Left kidney (tissue), 2 donors: ENCODE measurements around the gene PLSCR2. TPM values are rescaled to one million over a fixed set of nuclear protein-coding genes. Genes with fewer than 3 reads are reported as not detected.
"Not testable (repeated sequence)": the region's sequence is repeated elsewhere in the genome, so short reads cannot be mapped to it uniquely, and the experiment has no call there.

Source experiments
- DNase-seq: peaks from one replicate; pipeline ENCODE4 v3.0.0-alpha.2; 2013
- polyA plus RNA-seq: library from polyadenylated mRNA; unstranded; fragments of 120-200 nt; gene quantifications from one replicate; pipeline ENCODE4 v1.2.1, GENCODE V29; 2013; ENCODE audit not compliant: insufficient read length

The PLSCR2 gene
- polyA plus RNA-seq, 1 donor = 1.0 TPM

- peak; percentile 11 for DNase-seq
Observed at GRCh38 chr3:146416366-146416765, 53.0 kb downstream of the PLSCR2 start.

- no peak for DNase-seq
Observed at GRCh38 chr3:146414010-146414409, 55.4 kb downstream of the PLSCR2 start.

GRCh38 chr3:146412711-146413110 lies 56.6 kb downstream of the PLSCR2 start:
- not testable (repeated sequence) for DNase-seq

GRCh38 chr3:146407956-146408355 lies 61.4 kb downstream of the PLSCR2 start:
- DNase-seq = no peak

GRCh38 chr3:146404436-146404835 lies 64.9 kb downstream of the PLSCR2 start:
- no peak for DNase-seq

- DNase-seq = no peak
Observed at GRCh38 chr3:146403792-146404191, 65.6 kb downstream of the PLSCR2 start.

- no peak for DNase-seq
Observed at GRCh38 chr3:146396792-146397191, 72.6 kb downstream of the PLSCR2 start.

- DNase-seq = no peak
Observed at GRCh38 chr3:146395164-146395563, 74.2 kb downstream of the PLSCR2 start.

- DNase-seq = peak; percentile 72
Observed at GRCh38 chr3:146390957-146391356, 78.4 kb downstream of the PLSCR2 start.

GRCh38 chr3:146390006-146390772 lies 79.2 kb downstream of the PLSCR2 start:
- no peak for DNase-seq

- no peak for DNase-seq
Observed at GRCh38 chr3:146387566-146387965, 81.8 kb downstream of the PLSCR2 start.

GRCh38 chr3:146386936-146387335 lies 82.4 kb downstream of the PLSCR2 start:
- DNase-seq = no peak

- no peak for DNase-seq
Observed at GRCh38 chr3:146384786-146385185, 84.6 kb downstream of the PLSCR2 start.

Other genes starting within 250 kb of the PLSCR2 start
- 18.3 TPM for gene PLSCR4, start 218.5 kb downstream of the PLSCR2 start, polyA plus RNA-seq
- 98.5 TPM for gene PLSCR1, start 75.0 kb upstream of the PLSCR2 start, polyA plus RNA-seq
- gene PLSCR5, start 135.8 kb upstream of the PLSCR2 start, polyA plus RNA-seq = not detected